Measurements from ENCODE around the gene DENND10. TPM values are rescaled to one million over a fixed set of nuclear protein-coding genes. Genes with fewer than 3 reads are reported as not detected.
A peak's percentile ranks its signal among the peaks of the same experiment; 100 is the strongest.
"Not testable (repeated sequence)": the region's sequence is repeated elsewhere in the genome, so short reads cannot be mapped to it uniquely, and the experiment has no call there.

The DENND10 gene
- total RNA-seq, 4 donors from 2014 or later = 23.0 to 42.5 (median 30.2) TPM

DNA sequence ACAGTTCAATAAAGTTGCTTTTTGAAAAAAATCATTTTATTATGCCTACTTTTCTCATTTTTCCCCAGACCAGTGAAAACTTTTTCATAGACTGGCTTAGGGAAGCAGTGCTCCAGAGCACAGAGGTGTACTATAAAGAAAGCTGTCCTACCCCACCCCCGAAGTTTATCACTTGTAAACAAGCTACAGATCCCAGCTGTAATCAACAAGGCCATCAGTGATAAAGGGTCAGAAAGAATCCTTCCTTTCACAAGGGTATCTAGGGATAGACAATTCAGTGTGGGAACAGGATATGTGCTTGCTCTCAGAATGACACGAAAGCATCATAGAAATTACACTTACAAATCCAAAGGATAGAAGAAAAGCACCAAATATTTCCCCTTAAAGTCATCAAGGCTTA, 70.2 kb downstream of the DENND10 start:
- 64 to 69% methylated on average over 2 of the region's 2 CpGs for WGBS, 2 donors (ENCODE audit: low coverage in 1 of 2)
- peaks cover 0 to 80% of the 10 kb centered on the region in 2 donors for H3K36me3 ChIP-seq
- H3K27ac ChIP-seq = no peak overlapping the region

DNA sequence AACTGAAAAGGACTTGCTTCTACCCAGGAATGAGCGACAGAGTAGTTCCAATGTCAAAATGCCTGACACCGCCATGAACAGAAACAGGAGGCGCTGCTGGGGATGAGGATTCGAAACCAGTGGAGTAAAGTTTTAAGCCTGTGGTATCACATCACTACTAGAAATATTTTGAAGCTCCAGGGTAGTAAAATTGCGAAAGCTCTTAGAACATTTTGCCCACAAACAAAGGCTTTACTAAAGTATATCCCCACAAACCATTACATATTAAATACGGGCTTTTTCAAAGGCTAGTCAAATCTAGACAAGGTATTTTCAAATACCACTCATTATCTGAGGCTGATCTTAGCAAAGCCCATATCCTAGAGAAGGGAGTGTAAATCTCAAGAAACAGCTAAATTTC, 72.3 kb downstream of the DENND10 start:
- Histone ChIP-seq H3K36me3 (peaks cover 0 to 60% of the 10 kb centered on the region in 2 donors), H3K4me1 (peaks cover 0 to 51% (median 6%) of the 10 kb centered on the region in 3 donors), H3K9me3 (no peaks in the 10 kb centered on the region), H3K4me3 (no peak overlapping the region), H3K27me3 (no peaks in the 10 kb centered on the region), H3K27ac (peak overlapping the region in 3 of 4 donors; percentile 53 to 94 (median 58))
- ATAC-seq = no peak
- WGBS, 2 donors (ENCODE audit: low coverage in 1 of 2) = 79 to 90% methylated on average over 4 to 6 of the region's 6 CpGs
- TF ChIP-seq EP300 (IDR thresholded peaks at IDR 0.05) (no peak), POLR2A (IDR thresholded peaks at IDR 0.05) (no peak), CTCF (IDR thresholded peaks at IDR 0.05) (no peak), POLR2AphosphoS5 (IDR thresholded peaks at IDR 0.05) (no peak)

More for the DNA sequence above, 70.2 kb downstream of the DENND10 start:
- Histone ChIP-seq H3K9me3 (no peaks in the 10 kb centered on the region), H3K4me3 (no peak overlapping the region), H3K27me3 (no peaks in the 10 kb centered on the region), H3K4me1 (peaks cover 0 to 46% (median 6%) of the 10 kb centered on the region in 3 donors)
- no peak for ATAC-seq
- TF ChIP-seq POLR2A (IDR thresholded peaks at IDR 0.05) = no peak

GRCh38 chr10:119177708-119178371, 73.9 kb downstream of the DENND10 start:
- Histone ChIP-seq H3K4me3 (peak overlapping the region; percentile 67 to 85), H3K27ac (peak overlapping the region; percentile 90 to 99 (median 94)), H3K9me3 (no peaks in the 10 kb centered on the region), H3K27me3 (no peaks in the 10 kb centered on the region), H3K4me1 (peaks cover 0 to 51% (median 6%) of the 10 kb centered on the region in 3 donors), H3K36me3 (peaks cover 0 to 43% of the 10 kb centered on the region in 2 donors)
- no peak for TF ChIP-seq EP300 (IDR thresholded peaks at IDR 0.05)
- no peak for TF ChIP-seq POLR2A (IDR thresholded peaks at IDR 0.05)
- no peak for TF ChIP-seq POLR2AphosphoS5 (IDR thresholded peaks at IDR 0.05)
- TF ChIP-seq CTCF (IDR thresholded peaks at IDR 0.05) = no peak
- ATAC-seq = no peak
- 12 to 33% methylated on average over 5 to 8 of the region's 21 CpGs for WGBS, 2 donors (ENCODE audit: low coverage in 1 of 2)

DNA sequence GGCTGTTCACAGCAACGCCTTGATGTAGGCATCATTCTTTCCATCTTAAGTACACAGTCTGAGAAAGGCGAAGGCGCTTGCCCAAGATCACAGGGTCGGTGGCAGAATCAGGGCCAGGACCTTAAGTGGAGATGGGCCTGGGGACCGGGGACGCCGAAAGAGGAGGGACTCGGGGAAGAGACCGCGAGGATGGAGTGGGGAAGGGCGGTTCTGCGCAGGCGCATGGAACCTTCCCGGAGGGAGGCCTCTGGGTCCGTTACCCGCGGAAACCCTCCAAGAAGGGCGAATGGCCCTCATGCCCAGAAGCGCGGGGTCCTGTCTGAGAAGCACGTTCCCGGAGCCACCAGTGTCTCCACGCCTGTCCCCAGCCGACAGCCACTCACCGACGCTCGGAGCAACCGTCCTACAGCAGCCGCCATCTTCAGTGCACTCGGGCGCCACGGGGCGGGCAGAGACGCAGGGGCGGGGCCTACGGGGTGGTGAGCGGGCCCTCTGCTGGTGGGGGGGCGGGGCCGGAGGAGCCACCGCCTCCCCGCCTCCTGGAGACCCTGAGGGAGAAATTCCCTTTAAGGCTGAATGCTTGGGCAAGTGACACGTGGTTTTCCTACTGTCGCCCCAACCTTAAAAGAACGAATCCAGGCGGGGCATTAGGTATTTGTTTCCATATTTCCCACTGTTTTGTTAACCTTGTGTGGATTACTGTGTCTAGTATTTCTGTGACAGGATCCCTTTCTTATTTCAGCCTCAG, 74.6 kb downstream of the DENND10 start, which contains the start of gene PRDX3:
Gene PRDX3, minus strand, starts transcription at position 441 of the 748 bp plus-strand sequence. Its CDS starts 22 bp downstream, at position 419.
- Histone ChIP-seq H3K27ac (peak within 1 kb of the TSS; percentile 90 to 99 (median 94)), H3K36me3 (peaks cover 0 to 36% of the 10 kb centered on the region in 2 donors), H3K9me3 (no peaks in the 10 kb centered on the region), H3K4me1 (peaks cover 0 to 51% (median 6%) of the 10 kb centered on the region in 3 donors), H3K4me3 (peak within 1 kb of the TSS; percentile 67 to 85), H3K27me3 (no peaks in the 10 kb centered on the region)
- ATAC-seq = peak; percentile 98
- 0% methylated on average over 4 to 11 of the region's 45 CpGs for WGBS, 2 donors (ENCODE audit: low coverage in 1 of 2)
- peak; percentile 94 for TF ChIP-seq POLR2AphosphoS5 (IDR thresholded peaks at IDR 0.05)
- no peak for TF ChIP-seq EP300 (IDR thresholded peaks at IDR 0.05)
- peak; percentile 78 to 80 for TF ChIP-seq POLR2A (IDR thresholded peaks at IDR 0.05)
- TF ChIP-seq CTCF (IDR thresholded peaks at IDR 0.05) = peak in 2 of 4 experiments; percentile 12 to 65

DNA sequence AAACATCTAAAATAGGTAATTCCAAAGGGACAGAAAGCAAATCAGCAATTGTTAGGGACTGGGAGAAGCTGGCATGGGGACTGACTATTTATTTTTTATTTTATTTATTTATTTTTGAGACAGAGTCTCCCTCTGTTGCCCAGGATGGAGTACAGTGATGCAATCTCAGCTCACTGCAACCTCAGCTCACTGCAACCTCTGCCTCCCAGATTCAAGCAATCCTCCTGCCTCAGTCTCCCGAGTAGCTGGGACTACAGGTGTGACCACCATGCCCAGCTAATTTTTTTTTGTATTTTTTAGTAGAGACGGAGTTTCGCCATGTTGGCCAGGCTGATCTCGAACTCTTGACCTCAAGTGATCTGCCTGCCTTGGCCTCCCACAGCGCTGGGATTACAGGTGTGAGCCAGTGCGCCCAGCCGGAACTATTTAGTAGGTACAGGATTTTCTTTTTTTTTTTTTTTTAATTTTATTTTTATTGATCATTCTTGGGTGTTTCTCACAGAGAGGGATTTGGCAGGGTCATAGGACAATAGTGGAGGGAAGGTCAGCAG, 77.0 kb downstream of the DENND10 start:
- Histone ChIP-seq H3K36me3 (peaks cover 0 to 13% of the 10 kb centered on the region in 2 donors), H3K4me1 (peaks cover 0 to 31% (median 6%) of the 10 kb centered on the region in 3 donors)
- not testable (repeated sequence) for ATAC-seq, H3K4me3 ChIP-seq, H3K27me3 ChIP-seq, H3K27ac ChIP-seq, H3K9me3 ChIP-seq
- 91% methylated on average over 4 of the region's 7 CpGs; no CpG with 5 or more reads in 1 of the 2 donors for WGBS, 2 donors (ENCODE audit: low coverage in 1 of 2)
